ENCODE data around the gene SNTG2. TPM values are rescaled to one million over a fixed set of nuclear protein-coding genes. Genes with fewer than 3 reads are reported as not detected.

Gene SNTG2
- total and polyA plus RNA-seq, 2 of the 13 experiments (the other 11 are each of a cell fraction or from before 2014, with no cell fraction given): not detected

DNA sequence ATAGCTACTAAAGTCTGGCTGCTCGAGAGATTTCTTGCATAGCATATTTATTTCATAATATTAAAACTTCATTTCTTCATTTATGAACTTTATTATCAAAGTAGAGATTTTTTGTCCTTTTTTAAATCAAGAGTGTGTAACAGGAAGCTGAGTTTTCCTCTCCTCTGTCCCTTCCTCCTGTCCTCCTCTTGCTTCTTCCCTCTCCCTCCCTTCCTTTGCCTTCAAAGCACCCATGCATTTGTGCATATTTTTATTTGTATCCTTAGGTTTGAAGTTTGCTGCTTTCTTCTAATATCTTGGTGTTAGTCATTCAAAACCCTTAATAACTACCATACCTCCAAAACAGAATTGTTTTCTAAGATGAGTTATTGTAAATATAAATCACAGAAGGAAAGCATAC is 174.6 kb downstream of the SNTG2 start:
- in situ Hi-C loops (cut with HindIII; ENCODE audit: extremely low pct_ligation_motif_present, low pct_unique_long_range_greater_than_20kb) (loop anchor here (25.0 kb wide), 2 partner anchors 412 to 413 kb away; no protein-coding TSS in a partner anchor), intact Hi-C loops (cut with micrococcal nuclease; ENCODE audit: unreplicated experiment) (no loop called here)
- ATAC-seq (no peak), DNase-seq (ENCODE audit: low spot score) (no peak), FAIRE-seq (no peak)
- Histone ChIP-seq H3K79me2 (ENCODE audit: insufficient read depth, low read length) (no peaks in the 10 kb centered on the region), H3K4me2 (ENCODE audit: low read depth, low read length) (no peak overlapping the region), H3K4me1 (ENCODE audit: insufficient read depth, low read length) (no peaks in the 10 kb centered on the region), H4K20me1 (ENCODE audit: insufficient read depth, low read length) (no peaks in the 10 kb centered on the region), H3K27ac (ENCODE audit: extremely low read length, insufficient read depth, low read length) (no peak overlapping the region), H3K9me3 (ENCODE audit: low read length) (no peaks in the 10 kb centered on the region), H3K27me3 (ENCODE audit: control insufficient read depth in 1 of 2, insufficient read depth in 2 of 2, low read length in 2 of 2) (no peaks in the 10 kb centered on the region), H3K9ac (ENCODE audit: insufficient read depth, low read depth, low read length) (no peak overlapping the region), H3K4me3 (replicated peaks in 1 of 3; ENCODE audit: insufficient read depth in 1 of 3, low read depth in 2 of 3, low read length in 3 of 3) (no peak overlapping the region), H3K36me3 (replicated peaks in 1 of 2; ENCODE audit: control insufficient read depth in 1 of 2, insufficient read depth in 2 of 2, low read length in 2 of 2) (no peaks in the 10 kb centered on the region), H2AFZ (ENCODE audit: low read length) (no peak overlapping the region)
- 4% methylated on average over 1 of the region's 1 CpG for WGBS (ENCODE audit: low lambda C conversion rate)
- TF ChIP-seq FOXP1 (IDR thresholded peaks at IDR 0.05) (no peak), FOXP1 (CRISPR knock-in tag; IDR thresholded peaks at IDR 0.05) (no peak), WIZ (CRISPR knock-in tag; IDR thresholded peaks at IDR 0.05) (no peak), SMARCC2 (IDR thresholded peaks at IDR 0.05) (no peak), FOXK1 (CRISPR knock-in tag; IDR thresholded peaks at IDR 0.05; ENCODE audit: borderline replicate concordance, low read depth) (no peak), ZNF17 (CRISPR knock-in tag; IDR thresholded peaks at IDR 0.05) (no peak), ZFY (CRISPR knock-in tag; IDR thresholded peaks at IDR 0.05) (no peak), CREM (IDR thresholded peaks at IDR 0.05) (no peak), CREM (CRISPR knock-in tag; IDR thresholded peaks at IDR 0.05) (no peak), ZNF782 (CRISPR knock-in tag; IDR thresholded peaks at IDR 0.05; ENCODE audit: borderline replicate concordance) (no peak), ZNF660 (CRISPR knock-in tag; IDR thresholded peaks at IDR 0.05; ENCODE audit: borderline replicate concordance, low read depth) (no peak), ZNF75D (CRISPR knock-in tag; IDR thresholded peaks at IDR 0.05; ENCODE audit: borderline replicate concordance) (no peak), ZNF382 (CRISPR knock-in tag; IDR thresholded peaks at IDR 0.05; ENCODE audit: borderline replicate concordance) (no peak), ZNF383 (CRISPR knock-in tag; IDR thresholded peaks at IDR 0.05; ENCODE audit: borderline replicate concordance) (no peak)
- TF ChIP-seq, protein P1, sequence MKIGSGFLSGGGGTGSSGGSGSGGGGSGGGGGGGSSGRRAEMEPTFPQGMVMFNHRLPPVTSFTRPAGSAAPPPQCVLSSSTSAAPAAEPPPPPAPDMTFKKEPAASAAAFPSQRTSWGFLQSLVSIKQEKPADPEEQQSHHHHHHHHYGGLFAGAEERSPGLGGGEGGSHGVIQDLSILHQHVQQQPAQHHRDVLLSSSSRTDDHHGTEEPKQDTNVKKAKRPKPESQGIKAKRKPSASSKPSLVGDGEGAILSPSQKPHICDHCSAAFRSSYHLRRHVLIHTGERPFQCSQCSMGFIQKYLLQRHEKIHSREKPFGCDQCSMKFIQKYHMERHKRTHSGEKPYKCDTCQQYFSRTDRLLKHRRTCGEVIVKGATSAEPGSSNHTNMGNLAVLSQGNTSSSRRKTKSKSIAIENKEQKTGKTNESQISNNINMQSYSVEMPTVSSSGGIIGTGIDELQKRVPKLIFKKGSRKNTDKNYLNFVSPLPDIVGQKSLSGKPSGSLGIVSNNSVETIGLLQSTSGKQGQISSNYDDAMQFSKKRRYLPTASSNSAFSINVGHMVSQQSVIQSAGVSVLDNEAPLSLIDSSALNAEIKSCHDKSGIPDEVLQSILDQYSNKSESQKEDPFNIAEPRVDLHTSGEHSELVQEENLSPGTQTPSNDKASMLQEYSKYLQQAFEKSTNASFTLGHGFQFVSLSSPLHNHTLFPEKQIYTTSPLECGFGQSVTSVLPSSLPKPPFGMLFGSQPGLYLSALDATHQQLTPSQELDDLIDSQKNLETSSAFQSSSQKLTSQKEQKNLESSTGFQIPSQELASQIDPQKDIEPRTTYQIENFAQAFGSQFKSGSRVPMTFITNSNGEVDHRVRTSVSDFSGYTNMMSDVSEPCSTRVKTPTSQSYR (CRISPR knock-in tag; IDR thresholded peaks at IDR 0.05; ENCODE audit: borderline replicate concordance): no peak
- TF ChIP-seq, protein P2, sequence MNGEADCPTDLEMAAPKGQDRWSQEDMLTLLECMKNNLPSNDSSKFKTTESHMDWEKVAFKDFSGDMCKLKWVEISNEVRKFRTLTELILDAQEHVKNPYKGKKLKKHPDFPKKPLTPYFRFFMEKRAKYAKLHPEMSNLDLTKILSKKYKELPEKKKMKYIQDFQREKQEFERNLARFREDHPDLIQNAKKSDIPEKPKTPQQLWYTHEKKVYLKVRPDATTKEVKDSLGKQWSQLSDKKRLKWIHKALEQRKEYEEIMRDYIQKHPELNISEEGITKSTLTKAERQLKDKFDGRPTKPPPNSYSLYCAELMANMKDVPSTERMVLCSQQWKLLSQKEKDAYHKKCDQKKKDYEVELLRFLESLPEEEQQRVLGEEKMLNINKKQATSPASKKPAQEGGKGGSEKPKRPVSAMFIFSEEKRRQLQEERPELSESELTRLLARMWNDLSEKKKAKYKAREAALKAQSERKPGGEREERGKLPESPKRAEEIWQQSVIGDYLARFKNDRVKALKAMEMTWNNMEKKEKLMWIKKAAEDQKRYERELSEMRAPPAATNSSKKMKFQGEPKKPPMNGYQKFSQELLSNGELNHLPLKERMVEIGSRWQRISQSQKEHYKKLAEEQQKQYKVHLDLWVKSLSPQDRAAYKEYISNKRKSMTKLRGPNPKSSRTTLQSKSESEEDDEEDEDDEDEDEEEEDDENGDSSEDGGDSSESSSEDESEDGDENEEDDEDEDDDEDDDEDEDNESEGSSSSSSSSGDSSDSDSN (CRISPR knock-in tag; IDR thresholded peaks at IDR 0.05): no peak
- ChIA-PET CTCF (ENCODE audit: low intra/inter-chr PET ratio, low total read pairs) (no interaction called here), POLR2A (no interaction called here)
- no TSS peak for BruUV-seq (replicated peaks)
